GM18870 (cell line): ENCODE results near the gene ANKRD40.

ENCODE experiments used
- ATAC-seq: cut with Tn5 transposase; IDR thresholded peaks from one replicate; pipeline ENCODE4 v1.9.1; 2021; ENCODE audit warnings: moderate library complexity; ENCODE audit not compliant: unreplicated experiment

ANKRD40 gene

DNA sequence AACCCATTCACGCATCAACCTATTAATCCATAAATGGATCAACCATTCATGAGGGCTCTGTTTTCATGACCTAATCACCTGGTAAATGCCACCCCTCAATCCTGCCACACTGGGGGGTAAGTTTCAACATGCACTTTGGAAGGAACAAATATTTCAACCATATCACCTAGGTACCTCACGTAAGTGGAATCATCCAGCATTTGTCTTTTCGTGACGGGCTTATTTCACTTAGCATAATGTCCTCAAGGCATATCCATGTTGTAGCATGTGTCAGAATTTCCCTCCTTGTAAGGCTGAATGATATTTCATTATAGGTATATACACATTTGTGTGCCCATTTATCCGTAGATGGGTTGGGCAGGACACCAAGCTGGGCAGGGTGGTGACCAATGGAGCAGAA is 35.6 kb downstream of the ANKRD40 start:
- no peak for ATAC-seq

GRCh38 chr17:50668838-50669581 is 38.7 kb downstream of the ANKRD40 start:
- no peak for ATAC-seq

DNA sequence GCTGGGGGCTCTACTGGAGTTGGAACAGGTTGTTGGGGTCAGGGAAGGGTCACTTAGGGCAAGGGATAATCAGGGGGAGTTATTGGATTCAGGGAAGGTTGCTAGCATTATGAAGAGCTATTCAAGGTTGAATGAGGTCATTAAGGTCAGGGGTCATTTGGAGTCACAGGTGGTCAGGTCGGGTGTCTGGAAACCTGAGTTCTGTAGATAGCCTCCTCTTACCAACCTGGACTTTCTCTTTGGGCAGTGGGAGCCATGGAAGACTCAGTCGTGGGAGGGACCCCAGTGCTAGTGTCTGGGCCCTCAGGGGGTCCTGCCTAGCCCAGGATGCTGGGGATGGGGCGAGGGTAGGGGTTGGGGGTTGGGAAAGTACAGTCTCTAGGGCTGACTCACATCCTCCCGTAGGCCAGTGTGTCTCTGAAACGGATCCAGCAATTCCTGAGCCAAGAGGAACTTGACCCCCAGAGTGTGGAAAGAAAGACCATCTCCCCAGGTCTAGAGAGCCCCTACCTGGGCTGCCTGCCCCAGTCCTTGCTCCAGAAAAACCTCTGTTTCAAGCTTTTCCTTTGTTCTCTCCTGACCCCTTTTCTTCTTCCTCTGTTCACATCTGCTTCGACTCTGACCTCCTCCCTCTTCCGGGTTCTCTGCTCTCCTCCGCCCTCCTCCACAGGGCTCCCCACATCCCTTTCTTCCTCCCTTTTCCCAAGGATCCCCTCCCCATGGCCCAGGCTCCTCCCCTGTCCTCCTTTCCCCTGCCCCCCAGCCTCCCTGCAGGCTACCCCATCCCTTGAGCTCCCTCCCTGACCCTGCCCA is 39.5 kb downstream of the ANKRD40 start:
- ATAC-seq, result no peak

- ATAC-seq, result no peak
Observed at GRCh38 chr17:50667259-50668024, 40.3 kb downstream of the ANKRD40 start.

GRCh38 chr17:50666316-50666715 is 41.4 kb downstream of the ANKRD40 start:
- ATAC-seq, result no peak

- ATAC-seq, result no peak
Observed at GRCh38 chr17:50665838-50666237, 41.9 kb downstream of the ANKRD40 start.

DNA sequence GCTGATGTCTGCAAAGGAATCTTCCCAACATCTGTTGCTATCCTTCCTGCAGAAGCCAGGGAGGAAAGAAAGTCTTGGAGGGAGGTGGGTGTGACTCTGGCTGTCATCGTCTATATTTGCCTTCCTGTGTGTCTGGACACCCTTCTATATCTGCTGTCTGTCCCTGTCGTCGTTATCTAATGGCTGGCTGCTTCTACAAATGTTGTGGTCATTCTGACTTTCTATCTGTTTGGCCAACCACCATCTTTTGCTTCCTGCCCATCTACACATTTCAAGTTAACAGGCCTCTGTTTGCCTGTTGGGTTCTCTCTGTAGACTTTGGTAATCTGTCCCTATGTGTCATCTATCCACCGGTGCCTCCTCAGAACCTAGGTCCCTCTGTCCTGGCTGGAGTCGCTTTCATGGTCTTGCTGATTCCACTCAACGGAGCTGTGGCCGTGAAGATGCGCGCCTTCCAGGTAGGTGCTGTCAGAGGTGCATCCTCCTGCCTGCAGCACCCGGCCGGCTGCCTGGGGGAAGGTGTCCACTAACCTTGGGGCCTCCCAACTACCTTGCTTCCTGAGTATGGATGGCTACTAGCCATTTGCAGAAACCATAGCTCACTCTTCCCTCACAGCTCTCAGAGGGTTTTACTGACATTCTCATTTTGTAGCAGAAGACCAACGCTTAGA is 42.8 kb downstream of the ANKRD40 start:
- ATAC-seq, result no peak

DNA sequence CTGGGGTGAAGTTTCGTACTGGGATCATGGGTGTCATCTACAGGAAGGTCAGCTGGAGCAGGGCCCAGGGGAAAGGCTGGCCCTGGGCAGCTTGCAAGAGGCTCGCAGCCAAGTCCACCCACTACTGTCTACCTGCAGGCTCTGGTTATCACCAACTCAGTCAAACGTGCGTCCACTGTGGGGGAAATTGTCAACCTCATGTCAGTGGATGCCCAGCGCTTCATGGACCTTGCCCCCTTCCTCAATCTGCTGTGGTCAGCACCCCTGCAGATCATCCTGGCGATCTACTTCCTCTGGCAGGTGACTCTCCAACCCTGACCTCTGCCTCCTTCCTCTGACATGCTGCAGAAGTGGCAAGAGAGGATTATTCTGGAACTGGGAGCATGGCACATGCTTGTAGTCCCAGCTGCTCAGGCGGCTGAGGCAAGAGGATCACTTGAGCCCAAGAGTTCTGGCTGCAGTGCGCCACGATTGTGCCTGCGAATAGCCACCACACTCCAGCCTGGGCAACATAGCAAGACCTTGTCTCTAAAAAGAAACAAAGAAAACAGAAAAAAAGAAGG is 43.8 kb downstream of the ANKRD40 start:
- ATAC-seq, result no peak

DNA sequence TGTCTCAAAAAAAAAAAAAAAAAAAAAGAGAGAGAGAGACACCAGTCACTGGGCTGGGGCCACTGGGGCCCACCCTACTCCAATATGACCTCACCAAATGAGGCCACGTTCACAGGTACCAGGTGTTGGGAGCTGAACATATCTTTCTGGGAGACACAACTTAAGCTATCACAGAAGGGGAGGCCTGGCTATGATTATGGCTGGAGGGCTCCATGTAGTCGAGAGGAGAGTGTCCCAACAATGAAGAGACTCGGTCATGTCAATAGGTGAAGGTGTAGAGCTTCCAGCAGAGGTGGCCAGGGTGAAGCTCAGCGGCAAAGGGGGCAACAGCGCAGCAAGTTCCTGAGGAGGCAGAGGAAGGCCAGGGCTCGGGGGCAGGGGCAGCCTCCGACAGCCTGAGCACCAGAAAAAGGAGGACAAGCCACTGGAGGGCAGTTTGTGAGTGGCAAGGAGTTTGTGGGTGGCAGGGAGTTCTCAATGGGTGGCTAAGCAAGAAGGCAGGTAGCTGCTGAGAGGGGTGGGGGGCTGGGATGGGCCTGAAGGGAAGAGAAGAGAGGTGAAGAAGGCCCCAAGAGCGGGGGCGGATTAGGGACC is 45.0 kb downstream of the ANKRD40 start:
- ATAC-seq, result no peak

- no peak for ATAC-seq
Observed at GRCh38 chr17:50661795-50662391, 45.8 kb downstream of the ANKRD40 start.

DNA sequence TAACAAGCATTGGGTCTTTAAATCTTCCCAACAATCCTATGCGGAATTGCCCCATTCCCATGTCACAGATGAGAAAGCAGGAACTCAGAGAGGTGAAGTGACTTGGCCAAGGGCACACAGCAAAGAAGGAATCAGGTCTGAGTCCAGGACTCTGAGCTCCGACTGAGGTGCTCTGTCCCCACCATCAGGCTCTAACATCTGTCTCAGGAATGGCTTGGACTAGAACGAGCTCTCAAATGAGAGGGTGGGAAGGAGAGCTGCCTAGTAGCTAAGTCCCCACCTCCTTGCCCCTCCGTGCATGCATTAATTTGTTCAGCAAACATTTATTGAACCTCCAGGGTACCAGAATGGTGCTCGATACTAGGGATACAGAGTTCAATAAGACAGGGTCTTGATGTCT is 46.4 kb downstream of the ANKRD40 start:
- ATAC-seq, result no peak

DNA sequence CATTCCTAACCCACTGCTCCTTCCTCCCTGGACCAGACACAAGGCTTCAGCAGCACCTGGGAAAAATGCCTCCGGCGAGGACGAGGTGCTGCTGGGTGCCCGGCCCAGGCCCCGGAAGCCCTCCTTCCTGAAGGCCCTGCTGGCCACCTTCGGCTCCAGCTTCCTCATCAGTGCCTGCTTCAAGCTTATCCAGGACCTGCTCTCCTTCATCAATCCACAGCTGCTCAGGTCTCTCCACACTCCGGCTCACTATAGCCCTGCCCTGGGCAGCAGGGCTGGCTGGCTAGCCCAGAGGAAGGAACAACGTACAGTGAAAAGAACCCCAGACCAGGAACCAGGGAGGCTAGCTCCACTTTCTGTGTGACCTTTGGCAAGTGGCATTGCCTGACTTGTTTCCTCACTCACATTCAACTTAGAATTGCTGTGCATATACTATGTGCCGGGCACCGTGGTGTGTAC is 46.8 kb downstream of the ANKRD40 start:
- ATAC-seq, result no peak

- ATAC-seq, result no peak
Observed at GRCh38 chr17:50660042-50660886, 47.5 kb downstream of the ANKRD40 start.

DNA sequence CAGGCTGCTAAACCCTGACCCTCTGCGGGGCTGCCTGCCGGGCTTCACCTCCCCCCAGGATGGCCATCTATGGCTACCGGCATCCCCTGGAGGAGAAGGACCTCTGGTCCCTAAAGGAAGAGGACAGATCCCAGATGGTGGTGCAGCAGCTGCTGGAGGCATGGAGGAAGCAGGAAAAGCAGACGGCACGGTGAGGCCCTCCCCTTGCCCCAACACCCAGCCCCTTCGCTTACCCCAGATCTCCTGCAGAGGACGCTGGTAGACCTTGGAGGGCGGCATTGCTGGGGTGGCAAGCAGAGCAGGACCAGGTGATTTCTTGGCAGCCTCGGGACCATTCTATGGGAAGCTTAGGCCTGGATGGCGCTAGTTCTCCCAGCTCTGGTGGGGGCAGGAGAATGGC is 48.5 kb downstream of the ANKRD40 start:
- ATAC-seq, result no peak

DNA sequence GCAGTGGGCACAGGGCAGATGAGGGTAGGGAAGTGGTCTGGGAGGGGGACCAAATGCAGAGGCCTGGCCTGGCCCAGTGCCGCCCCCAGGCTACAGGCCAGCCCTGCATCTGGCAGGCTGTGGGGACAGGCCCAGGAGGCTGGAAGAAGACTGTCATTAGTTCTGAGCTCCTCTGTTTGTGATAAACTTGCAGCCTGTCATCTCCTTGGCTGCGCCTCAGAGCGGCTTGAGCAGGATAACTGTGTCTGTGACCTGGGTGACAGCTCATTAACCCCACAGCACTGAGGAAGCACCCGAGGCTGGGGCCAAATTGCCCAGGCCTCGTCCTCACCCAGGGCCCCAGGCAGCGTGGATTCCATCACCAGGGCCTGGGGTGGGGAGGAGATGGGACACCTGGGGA is 49.1 kb downstream of the ANKRD40 start:
- ATAC-seq, result no peak

GRCh38 chr17:50657627-50658026 is 50.1 kb downstream of the ANKRD40 start:
- ATAC-seq, result no peak

DNA sequence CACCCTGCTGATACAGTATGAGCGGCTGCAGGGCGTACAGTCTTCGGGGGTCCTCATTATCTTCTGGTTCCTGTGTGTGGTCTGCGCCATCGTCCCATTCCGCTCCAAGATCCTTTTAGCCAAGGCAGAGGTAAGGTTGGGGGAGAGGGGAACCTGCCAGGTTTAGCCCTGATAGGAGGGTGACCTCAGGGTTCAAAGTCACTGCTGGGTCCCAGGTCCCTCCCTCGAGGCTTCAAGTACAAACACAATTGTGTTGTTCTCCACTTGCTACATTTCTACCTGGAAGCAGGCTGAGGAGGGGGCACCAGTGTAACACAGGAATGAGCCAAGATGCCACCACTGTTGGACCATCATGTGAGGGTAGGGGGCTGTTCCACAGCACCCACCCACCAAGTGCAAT is 50.7 kb downstream of the ANKRD40 start:
- no peak for ATAC-seq

DNA sequence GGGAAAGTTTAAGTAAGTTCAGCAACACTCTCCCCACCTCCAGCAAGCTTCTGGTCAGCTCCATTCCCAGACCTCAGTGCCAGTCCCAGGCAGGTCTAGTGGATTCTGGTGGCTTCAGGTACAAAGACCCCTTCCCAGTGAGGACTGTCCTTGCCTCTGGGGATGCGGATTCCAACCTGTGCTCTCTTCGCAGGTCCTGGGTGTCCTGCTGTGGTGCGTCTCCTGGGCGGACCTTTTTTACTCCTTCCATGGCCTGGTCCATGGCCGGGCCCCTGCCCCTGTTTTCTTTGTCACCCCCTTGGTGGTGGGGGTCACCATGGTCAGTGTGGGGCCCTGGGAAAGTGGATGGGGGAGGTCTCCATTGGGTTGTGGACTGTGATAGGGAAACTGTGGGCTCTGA is 51.2 kb downstream of the ANKRD40 start:
- no peak for ATAC-seq

GRCh38 chr17:50653738-50654137 is 54.0 kb downstream of the ANKRD40 start:
- ATAC-seq, result no peak
